Colonic mucosa (tissue), 4 donors: ENCODE data around the gene PEAK3. TPM values are rescaled to one million over a fixed set of nuclear protein-coding genes. Genes with fewer than 3 reads are reported as not detected.
A peak's percentile ranks its signal among the peaks of the same experiment; 100 is the strongest.

ENCODE experiments used
- DNase-seq: peaks from one replicate; pipeline ENCODE4 v3.0.0-alpha.2; 2020
- H3K27ac ChIP-seq: fragments of 200-600 bp; one replicate; pipeline ENCODE4 v1.8.0; 2021
- H3K27me3 ChIP-seq: fragments of 200-600 bp; one replicate; pipeline ENCODE4 v1.8.0; 2021
- H3K36me3 ChIP-seq: fragments of 200-600 bp; one replicate; pipeline ENCODE4 v1.8.0; 2021
- H3K4me1 ChIP-seq: fragments of 200-600 bp; one replicate; pipeline ENCODE4 v1.8.0; 2021; ENCODE audit warnings: mild to moderate bottlenecking
- H3K4me3 ChIP-seq: fragments of 200-600 bp; one replicate; pipeline ENCODE4 v1.8.0; 2021
- H3K9ac ChIP-seq, 2 donors: one replicate each; pipeline ENCODE4 v1.7.0; 2013; ENCODE audit warnings: control low read depth in 2 of 2, low read depth in 2 of 2, low read length in 2 of 2
- H3K9me3 ChIP-seq: fragments of 200-600 bp; one replicate; pipeline ENCODE4 v1.8.0; 2021
- intact Hi-C: fragments of 100-400 bp; cut with DNase I; formaldehyde crosslinking; loops from one replicate; pipeline ENCODE4 v1.14.1; 2022
- total RNA-seq, 2 donors: library from RNA; stranded (reverse); fragmentation: NEBNext Ultra II Directional in 1 of 2; extraction: Animal tissue kit (Norgen Biotek cat#: 25700) in 1 of 2; gene quantifications; one replicate each; pipeline ENCODE4 v1.2.1, GENCODE V29; 2021
- TF ChIP-seq, protein P1 (sequence below): fragments of 200-600 bp; IDR thresholded peaks from one replicate; pipeline ENCODE4 v1.8.0; 2022; ENCODE audit warnings: antibody characterized with exemption, mild to moderate bottlenecking
- donor health status: healthy.
- donor health status: DM: no; HTN: no; CAD: no.
- donor health status: DM: no; HTN: no; CAD: no.

Gene PEAK3
- total RNA-seq, 2 donors from 2014 or later, result 0.29 to 0.72 TPM

DNA sequence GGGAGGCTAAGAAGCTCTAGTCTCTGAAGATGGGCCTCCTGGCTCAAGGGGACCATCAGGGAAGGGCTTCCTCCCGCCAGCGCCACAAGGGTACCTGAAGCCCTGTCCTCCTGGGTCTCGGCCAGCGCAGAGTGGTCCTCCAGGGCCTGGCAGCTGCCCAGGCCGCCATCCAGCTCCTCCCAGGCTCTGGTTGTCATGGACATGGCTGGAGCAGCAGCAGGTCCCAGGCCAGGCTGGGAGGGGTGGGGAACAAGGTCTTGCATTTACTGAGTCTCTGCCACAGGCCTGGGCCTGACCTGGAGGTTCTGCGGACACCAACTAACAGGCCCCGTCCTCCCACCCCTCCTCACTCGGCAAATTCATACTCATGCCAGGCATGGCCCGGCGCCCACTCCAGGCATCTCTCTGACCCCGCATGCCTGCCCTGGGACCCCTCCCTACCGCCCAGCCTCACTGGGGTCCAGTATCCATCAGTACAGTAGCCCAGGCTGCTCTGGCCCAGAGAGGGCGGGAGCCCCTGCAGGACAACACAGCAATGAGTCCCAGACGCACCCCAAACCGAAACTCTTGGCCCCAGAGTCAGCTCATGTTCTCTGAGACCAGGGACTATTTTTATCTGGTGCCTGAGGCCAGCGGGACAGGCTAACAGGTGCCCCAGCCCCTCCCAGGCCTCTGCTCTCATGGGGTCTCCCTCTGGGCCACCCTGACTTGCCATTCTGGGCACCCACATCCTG, 26.7 kb downstream of the PEAK3 start:
- Histone ChIP-seq H3K27me3 (peaks cover 41% of the 10 kb centered on the region), H3K36me3 (no peaks in the 10 kb centered on the region), H3K27ac (no peak overlapping the region), H3K4me3 (no peak overlapping the region), H3K4me1 (peaks cover 16% of the 10 kb centered on the region), H3K9me3 (no peaks in the 10 kb centered on the region), H3K9ac (no peak overlapping the region)
- TF ChIP-seq, protein P1, sequence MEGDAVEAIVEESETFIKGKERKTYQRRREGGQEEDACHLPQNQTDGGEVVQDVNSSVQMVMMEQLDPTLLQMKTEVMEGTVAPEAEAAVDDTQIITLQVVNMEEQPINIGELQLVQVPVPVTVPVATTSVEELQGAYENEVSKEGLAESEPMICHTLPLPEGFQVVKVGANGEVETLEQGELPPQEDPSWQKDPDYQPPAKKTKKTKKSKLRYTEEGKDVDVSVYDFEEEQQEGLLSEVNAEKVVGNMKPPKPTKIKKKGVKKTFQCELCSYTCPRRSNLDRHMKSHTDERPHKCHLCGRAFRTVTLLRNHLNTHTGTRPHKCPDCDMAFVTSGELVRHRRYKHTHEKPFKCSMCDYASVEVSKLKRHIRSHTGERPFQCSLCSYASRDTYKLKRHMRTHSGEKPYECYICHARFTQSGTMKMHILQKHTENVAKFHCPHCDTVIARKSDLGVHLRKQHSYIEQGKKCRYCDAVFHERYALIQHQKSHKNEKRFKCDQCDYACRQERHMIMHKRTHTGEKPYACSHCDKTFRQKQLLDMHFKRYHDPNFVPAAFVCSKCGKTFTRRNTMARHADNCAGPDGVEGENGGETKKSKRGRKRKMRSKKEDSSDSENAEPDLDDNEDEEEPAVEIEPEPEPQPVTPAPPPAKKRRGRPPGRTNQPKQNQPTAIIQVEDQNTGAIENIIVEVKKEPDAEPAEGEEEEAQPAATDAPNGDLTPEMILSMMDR, result no peak
- DNase-seq, result no peak
- intact Hi-C loops, result no loop called here

GRCh38 chr19:2254064-2254872, 27.7 kb downstream of the PEAK3 start:
- TF ChIP-seq, protein P1, result no peak
- Histone ChIP-seq H3K4me1 (peaks cover 20% of the 10 kb centered on the region), H3K36me3 (no peaks in the 10 kb centered on the region), H3K27me3 (peaks cover 51% of the 10 kb centered on the region), H3K9ac (no peak overlapping the region), H3K4me3 (no peak overlapping the region), H3K9me3 (no peaks in the 10 kb centered on the region), H3K27ac (no peak overlapping the region)
- intact Hi-C loops, result no loop called here
- DNase-seq, result no peak

DNA sequence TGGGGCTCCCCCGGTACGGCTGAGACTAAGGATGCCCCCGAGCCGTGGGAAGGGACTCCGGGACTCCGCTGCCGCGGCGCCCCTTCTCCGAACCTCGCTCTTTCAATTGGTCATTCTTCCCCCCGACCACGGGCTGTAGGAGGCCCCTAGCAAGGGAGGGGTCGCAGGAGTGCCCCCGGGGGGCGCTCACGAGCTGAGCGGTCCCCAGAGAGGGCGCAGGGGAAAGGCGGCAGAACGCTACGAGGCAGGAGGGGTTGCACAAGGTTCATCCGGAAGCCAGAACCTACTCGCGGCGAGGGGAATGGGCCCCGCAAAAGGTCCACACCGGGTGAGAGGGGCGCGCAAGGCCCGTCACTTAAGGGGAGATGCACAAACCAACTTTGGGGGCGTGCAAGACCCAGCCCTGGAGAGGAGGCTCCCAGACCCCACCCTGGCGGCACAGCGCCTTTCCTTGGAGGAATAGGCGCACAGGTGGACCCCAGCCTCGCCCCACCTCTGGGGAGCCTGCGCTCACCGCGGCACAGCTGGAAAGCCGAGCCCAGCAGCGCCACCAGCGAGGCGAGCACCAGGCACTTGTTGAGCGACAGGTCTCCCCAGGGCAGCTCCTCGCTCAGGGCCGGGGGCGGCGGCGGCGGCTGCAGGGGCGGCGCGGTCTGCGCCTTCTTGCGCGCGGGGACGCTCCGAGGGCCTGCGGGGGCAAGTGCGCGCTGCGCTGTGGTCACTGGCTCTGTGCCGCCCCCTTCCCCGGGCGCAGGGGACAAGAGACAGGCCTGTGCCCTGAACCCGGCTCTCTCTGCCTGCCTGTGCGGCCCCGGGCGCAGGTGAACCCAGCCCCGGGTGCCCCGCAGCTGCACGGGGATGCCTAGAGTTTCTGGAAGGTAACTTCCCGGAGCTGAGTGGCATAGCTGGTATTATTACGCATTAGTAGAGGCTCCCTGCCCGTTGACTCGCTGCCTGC, 28.6 kb downstream of the PEAK3 start:
- H3K27ac ChIP-seq, result no peak overlapping the region
- DNase-seq, result no peak
- TF ChIP-seq, protein P1, result no peak
- H3K36me3 ChIP-seq, result no peaks in the 10 kb centered on the region
- no peak overlapping the region for H3K4me3 ChIP-seq
- peaks cover 20% of the 10 kb centered on the region for H3K4me1 ChIP-seq
- peak overlapping the region in 1 of 2 donors; percentile 26 for H3K9ac ChIP-seq
- peaks cover 51% of the 10 kb centered on the region for H3K27me3 ChIP-seq
- intact Hi-C loops, result no loop called here
- H3K9me3 ChIP-seq, result no peaks in the 10 kb centered on the region

GRCh38 chr19:2252797-2253105, 29.2 kb downstream of the PEAK3 start:
- DNase-seq, result no peak
- Histone ChIP-seq H3K36me3 (no peaks in the 10 kb centered on the region), H3K27me3 (peaks cover 51% of the 10 kb centered on the region), H3K4me3 (no peak overlapping the region), H3K27ac (no peak overlapping the region), H3K9me3 (no peaks in the 10 kb centered on the region), H3K4me1 (peaks cover 20% of the 10 kb centered on the region), H3K9ac (no peak overlapping the region)
- TF ChIP-seq, protein P1, result no peak
- intact Hi-C loops, result no loop called here

DNA sequence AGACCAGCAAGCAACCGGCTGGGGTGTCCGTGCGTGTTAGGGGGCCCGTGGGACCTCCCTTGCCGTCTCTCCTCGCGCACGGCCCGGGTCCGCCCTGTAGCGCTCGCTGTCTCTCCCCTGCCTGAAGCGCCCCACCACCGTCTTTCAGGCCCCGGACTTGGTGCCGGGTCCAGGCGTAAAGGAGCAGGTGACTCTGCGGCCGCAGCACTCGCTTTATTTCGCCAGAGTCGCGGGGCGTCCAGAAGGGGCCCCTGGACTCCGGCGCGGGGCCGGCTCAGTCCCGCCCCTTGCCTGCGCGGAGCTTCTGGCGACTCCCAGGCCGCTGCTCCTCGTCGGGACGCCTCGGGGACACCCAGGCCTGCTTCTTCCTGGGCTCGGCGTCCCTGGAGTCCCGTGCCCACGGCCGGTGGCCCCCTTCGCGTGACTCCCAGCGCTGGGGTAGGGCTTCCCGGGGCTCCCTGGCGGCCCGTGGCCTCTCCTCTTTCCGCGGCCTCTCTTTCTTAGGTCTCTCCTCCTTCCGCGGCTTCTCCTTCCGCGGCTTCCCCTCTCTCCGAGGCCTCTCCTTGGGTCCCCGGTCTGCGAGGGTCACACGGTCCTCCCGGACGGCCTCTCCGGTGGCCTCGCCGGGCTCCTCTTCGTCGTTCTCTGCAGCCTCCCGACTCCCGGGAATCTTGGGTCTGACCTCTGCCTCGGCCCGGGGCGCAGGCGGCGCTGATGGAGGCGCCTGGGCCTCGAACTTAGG, 29.7 kb downstream of the PEAK3 start:
- Histone ChIP-seq H3K9me3 (no peaks in the 10 kb centered on the region), H3K27ac (no peak overlapping the region), H3K27me3 (peaks cover 51% of the 10 kb centered on the region), H3K4me3 (peak overlapping the region; percentile 13), H3K4me1 (peaks cover 20% of the 10 kb centered on the region), H3K9ac (peak overlapping the region in 1 of 2 donors; percentile 2), H3K36me3 (no peaks in the 10 kb centered on the region)
- DNase-seq, result no peak
- TF ChIP-seq, protein P1, result no peak
- intact Hi-C loops, result no loop called here
